WERI-Rb-1 (cell line): ENCODE data around the gene BEND4.
A peak's percentile ranks its signal among the peaks of the same experiment; 100 is the strongest.
"Not testable (repeated sequence)": the region's sequence is repeated elsewhere in the genome, so short reads cannot be mapped to it uniquely, and the experiment has no call there.

Experiments used
- DNase-seq: peaks from one replicate; pipeline ENCODE4 v3.0.0-alpha.2; 2020
- H3K27ac ChIP-seq: fragments of 250-450 bp; sonication (Bioruptor Pico); 2 replicates; pipeline ENCODE4 v1.5.1; 2020; ENCODE audit warnings: mild to moderate bottlenecking, moderate library complexity
- H3K27me3 ChIP-seq: fragments of 250-450 bp; sonication (Bioruptor Pico); 2 replicates; pipeline ENCODE4 v1.5.1; 2021; ENCODE audit warnings: mild to moderate bottlenecking, low read depth, moderate library complexity; ENCODE audit not compliant: insufficient read depth, severe bottlenecking
- H3K36me3 ChIP-seq: fragments of 250-450 bp; sonication (Bioruptor Pico); 2 replicates; pipeline ENCODE4 v1.5.1; 2020; ENCODE audit warnings: mild to moderate bottlenecking, moderate library complexity
- H3K4me3 ChIP-seq: 2 replicates; pipeline ENCODE4 v1.5.1; 2011; ENCODE audit warnings: low read depth, mild to moderate bottlenecking, control low read depth, low read length
- H3K9me3 ChIP-seq: fragments of 250-450 bp; sonication (Bioruptor Pico); 2 replicates; pipeline ENCODE4 v1.5.1; 2021; ENCODE audit warnings: mild to moderate bottlenecking, moderate library complexity; ENCODE audit not compliant: severe bottlenecking
- TF ChIP-seq, protein P1 (sequence below): IDR thresholded peaks from 2 replicates; pipeline ENCODE4 v1.5.1; 2011; ENCODE audit warnings: low read depth, mild to moderate bottlenecking, control low read depth, inconsistent platforms, low read length

The BEND4 gene

DNA sequence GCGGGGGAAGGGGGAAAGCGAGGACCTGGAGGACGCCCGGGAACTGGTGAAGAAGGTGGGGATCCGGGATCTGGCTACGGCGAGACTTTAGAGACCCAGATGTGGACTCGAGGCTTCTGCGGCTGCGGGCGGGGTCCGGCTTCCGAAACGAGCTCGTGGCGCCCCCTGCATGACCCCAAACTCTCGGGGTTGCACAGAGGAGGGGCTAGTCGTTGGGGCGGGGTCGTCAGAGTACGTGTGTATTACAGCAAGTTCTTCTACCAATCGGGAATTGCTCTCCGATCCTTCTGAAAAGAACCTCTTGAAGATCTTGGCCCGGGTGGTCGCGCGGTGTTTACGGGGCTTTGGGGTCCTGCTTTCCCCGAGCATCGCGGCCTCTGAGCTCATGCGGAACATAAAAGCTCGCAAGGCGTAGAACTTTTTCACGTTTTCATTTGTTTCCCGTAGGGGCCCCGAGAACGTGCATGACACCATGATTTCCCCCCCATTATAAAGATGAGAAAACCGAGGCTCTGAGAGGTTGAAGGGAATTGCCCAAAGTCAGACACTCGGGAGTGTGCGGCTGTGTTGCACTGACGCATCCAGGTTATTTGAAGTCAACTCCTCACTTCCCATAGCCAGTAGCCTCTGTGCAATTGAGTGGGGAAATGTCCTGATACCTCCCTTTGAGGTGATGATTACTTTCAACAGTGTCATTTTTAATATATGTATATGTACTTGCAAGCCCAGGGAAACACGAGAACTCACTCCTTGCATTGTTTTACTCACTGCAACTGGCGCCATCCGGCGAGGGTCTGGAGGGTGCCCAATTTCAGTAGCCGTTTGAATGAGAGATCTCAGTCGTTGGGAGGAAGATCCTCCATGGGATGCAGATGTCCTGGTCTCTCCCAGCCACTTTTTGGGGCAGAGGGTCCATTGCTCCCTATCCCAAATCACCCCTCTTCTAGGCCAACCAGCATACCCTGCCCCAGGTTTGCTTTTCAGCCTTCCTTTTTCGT lies at the start of gene BEND4:
Gene BEND4, minus strand, starts transcription at position 149 of the 998 bp plus-strand sequence. CDS start 512 bp downstream, outside the sequence.
- no peak for DNase-seq
- Histone ChIP-seq H3K27ac (peak within 1 kb of the TSS; percentile 68), H3K27me3 (no peaks in the 10 kb centered on the region), H3K9me3 (no peaks in the 10 kb centered on the region), H3K4me3 (peak within 1 kb of the TSS; percentile 50), H3K36me3 (no peaks in the 10 kb centered on the region)
- TF ChIP-seq, protein P1, sequence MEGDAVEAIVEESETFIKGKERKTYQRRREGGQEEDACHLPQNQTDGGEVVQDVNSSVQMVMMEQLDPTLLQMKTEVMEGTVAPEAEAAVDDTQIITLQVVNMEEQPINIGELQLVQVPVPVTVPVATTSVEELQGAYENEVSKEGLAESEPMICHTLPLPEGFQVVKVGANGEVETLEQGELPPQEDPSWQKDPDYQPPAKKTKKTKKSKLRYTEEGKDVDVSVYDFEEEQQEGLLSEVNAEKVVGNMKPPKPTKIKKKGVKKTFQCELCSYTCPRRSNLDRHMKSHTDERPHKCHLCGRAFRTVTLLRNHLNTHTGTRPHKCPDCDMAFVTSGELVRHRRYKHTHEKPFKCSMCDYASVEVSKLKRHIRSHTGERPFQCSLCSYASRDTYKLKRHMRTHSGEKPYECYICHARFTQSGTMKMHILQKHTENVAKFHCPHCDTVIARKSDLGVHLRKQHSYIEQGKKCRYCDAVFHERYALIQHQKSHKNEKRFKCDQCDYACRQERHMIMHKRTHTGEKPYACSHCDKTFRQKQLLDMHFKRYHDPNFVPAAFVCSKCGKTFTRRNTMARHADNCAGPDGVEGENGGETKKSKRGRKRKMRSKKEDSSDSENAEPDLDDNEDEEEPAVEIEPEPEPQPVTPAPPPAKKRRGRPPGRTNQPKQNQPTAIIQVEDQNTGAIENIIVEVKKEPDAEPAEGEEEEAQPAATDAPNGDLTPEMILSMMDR = peak; percentile 18; the same call in 1 of the 2 replicates

DNA sequence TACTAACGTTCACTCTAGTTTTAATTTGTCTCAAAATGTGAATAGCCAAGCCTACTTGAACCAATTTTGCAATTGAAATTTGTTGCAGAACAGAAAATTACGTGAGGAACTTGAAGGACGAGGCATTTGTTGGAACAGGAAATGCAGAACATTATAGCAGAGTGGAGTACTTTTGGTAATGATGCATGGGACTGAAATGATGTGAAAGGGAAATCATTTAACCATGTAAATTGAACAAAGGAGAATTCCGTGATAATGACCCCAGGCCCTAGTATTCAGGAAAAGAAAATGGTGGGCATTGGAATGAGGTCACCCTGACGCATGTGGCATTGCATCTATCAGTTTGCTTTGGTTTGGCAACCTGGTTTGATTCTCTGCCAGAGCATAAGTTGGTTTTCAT lies 44.9 kb upstream of the BEND4 start:
- no peak for DNase-seq
- no peak overlapping the region for H3K27ac ChIP-seq
- no peaks in the 10 kb centered on the region for H3K9me3 ChIP-seq
- TF ChIP-seq, protein P1 = no peak
- no peak overlapping the region for H3K4me3 ChIP-seq
- no peaks in the 10 kb centered on the region for H3K36me3 ChIP-seq
- H3K27me3 ChIP-seq = no peaks in the 10 kb centered on the region

DNA sequence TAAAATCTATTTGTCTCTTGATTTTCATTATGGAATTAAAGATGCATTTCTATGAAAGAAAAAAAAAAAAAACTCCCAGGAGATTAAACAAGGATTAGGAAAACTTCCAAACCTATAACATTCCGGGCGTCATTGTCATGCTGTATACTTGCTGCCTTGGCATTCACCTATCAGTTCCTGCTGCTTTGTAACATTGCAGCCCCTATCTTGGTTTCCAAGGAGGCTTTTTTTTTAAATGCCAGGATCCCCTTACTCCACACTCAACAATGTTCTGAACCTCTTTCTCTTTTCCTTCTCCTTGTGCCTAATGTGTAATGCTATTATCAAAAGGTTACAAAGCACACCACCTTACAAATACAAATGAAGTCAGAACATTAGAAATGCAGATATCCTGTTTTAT lies 20.5 kb upstream of the BEND4 start:
- DNase-seq = no peak
- Histone ChIP-seq H3K9me3 (no peaks in the 10 kb centered on the region), H3K36me3 (no peaks in the 10 kb centered on the region), H3K27ac (no peak overlapping the region), H3K27me3 (no peaks in the 10 kb centered on the region), H3K4me3 (no peak overlapping the region)
- TF ChIP-seq, protein P1 = no peak

DNA sequence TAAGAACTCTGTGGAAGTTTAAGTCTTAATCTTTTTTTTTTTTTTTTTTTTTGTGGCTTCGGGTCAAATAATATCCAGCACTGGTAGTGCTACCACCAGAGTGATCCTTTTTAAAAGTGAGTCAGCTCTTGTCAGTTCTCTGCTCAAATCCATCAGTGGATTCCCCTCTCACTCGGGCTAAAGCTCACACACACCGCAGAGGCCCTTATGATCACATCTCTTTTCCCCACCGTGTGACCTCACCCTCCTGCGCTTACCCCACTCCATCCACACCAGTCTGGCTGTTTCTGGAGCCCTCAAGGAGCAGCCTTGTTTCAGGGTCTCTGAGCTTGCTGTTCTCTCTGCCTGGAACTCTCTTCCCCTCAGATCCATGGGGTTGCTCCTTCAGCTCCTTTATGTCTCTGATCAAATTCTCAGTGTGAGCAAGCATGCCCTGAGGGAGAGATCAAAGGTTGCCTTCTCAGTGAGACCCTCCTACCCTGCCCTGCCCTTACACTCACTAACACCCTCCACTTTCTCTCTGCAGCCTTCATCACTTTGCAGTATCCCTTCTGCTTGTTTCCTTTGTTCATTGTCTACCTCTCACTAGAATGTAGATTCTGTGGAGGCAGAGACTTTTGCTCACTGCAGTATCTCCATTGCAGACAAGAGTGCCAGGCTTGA lies 19.8 kb upstream of the BEND4 start:
- Histone ChIP-seq H3K27ac (no peak overlapping the region), H3K36me3 (no peaks in the 10 kb centered on the region), H3K4me3 (no peak overlapping the region), H3K27me3 (no peaks in the 10 kb centered on the region), H3K9me3 (no peaks in the 10 kb centered on the region)
- no peak for DNase-seq
- TF ChIP-seq, protein P1 = no peak

DNA sequence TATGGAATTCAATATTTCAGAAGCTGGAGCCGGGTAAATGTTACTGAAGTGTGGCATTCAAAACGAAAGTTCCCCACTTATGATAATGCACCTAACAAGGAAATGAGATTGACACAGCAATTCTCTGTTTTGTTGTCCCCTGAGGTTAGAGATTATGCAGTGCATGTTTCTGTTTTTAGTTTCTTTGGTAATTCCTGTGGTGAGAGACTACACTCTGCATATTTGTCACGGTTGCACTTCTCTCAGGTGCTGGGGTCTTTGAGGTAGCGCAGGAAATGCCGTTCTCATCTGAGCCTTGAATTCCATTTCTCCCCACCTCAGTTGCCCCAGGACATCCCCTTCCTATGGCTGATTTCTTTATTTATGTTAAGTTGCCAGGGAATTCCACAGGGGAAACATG lies 15.3 kb upstream of the BEND4 start:
- Histone ChIP-seq H3K27ac (no peak overlapping the region), H3K9me3 (no peaks in the 10 kb centered on the region), H3K4me3 (no peak overlapping the region), H3K36me3 (no peaks in the 10 kb centered on the region), H3K27me3 (no peaks in the 10 kb centered on the region)
- TF ChIP-seq, protein P1 = no peak
- DNase-seq = no peak

DNA sequence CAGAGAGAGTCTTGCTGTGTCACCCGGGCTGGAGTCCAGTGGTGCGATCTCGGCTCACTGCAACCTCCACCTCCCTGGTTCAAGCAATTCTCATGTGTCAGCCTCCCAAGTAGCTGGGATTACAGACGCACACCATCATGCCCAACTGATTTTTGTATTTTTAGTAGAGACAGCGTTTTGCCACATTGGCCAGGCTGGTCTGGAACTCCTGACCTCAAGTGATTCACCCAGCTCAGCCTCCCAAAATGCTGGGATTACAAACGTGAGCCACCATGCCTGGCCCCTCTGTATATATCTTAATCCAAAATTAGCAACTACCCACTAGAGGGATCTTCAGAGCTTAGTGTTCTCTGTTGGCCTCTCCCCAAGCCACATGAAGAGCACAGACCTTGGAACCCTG lies 13.7 kb upstream of the BEND4 start:
- H3K36me3 ChIP-seq, H3K4me3 ChIP-seq, H3K27ac ChIP-seq, DNase-seq, H3K9me3 ChIP-seq, H3K27me3 ChIP-seq: not testable (repeated sequence)
